H1 (cell line): ENCODE measurements around the gene COL5A3.

Experiments used
- EP300 ChIP-seq, 2 experiments: IDR thresholded peaks; 1 replicate in 1 of 2; 2 replicates in 1 of 2; pipeline ENCODE4 v1.6.1; 2011 to 2012; ENCODE audit warnings: low read depth in 2 of 2, low read length in 2 of 2, mild to moderate bottlenecking in 2 of 2, borderline replicate concordance in 1 of 2, inconsistent platforms in 1 of 2, moderate library complexity in 1 of 2
- POLR2A ChIP-seq, 2 experiments: IDR thresholded peaks; 1 replicate in 1 of 2; 2 replicates in 1 of 2; pipeline ENCODE4 v1.6.1; 2011; ENCODE audit warnings: low read depth in 2 of 2, low read length in 2 of 2, mild to moderate bottlenecking in 2 of 2; ENCODE audit errors: control extremely low read depth in 1 of 2
- RAD21 ChIP-seq, 2 experiments: IDR thresholded peaks in 1 of 2; conservative IDR thresholded peaks in 1 of 2; 2 replicates each; pipeline ENCODE4 v1.6.1; 2011; ENCODE audit warnings: low read depth in 2 of 2, low read length in 2 of 2, improper control_type of control experiment in 1 of 2, inconsistent platforms in 1 of 2, mild to moderate bottlenecking in 1 of 2, moderate library complexity in 1 of 2
- SP1 ChIP-seq: IDR thresholded peaks from 2 replicates; pipeline ENCODE4 v1.6.1; 2011; ENCODE audit warnings: low read depth, low read length
- TAF1 ChIP-seq: IDR thresholded peaks from 2 replicates; pipeline ENCODE4 v1.6.1; 2011; ENCODE audit warnings: mild to moderate bottlenecking, low read depth, low read length
- TF ChIP-seq, protein P1 (sequence below), 3 experiments: IDR thresholded peaks; 1 replicate in 2 of 3; 2 replicates in 1 of 3; pipeline versions ENCODE4 v1.5.1 to v1.6.1; 2011; ENCODE audit warnings: low read length in 3 of 3, mild to moderate bottlenecking in 3 of 3, inconsistent platforms in 2 of 3, low read depth in 1 of 3, moderate library complexity in 1 of 3; ENCODE audit not compliant: insufficient read depth in 1 of 3; ENCODE audit errors: control extremely low read depth in 1 of 3

GRCh38 chr19:9912551-9913236 lies 97.6 kb downstream of the COL5A3 start:
- TF ChIP-seq RAD21 (IDR thresholded peaks at IDR 0.05 in 1 of 2, conservative IDR thresholded peaks at IDR 0.05 in 1 of 2; ENCODE audit: low read depth in 2 of 2, low read length in 2 of 2) (no peak), POLR2A (IDR thresholded peaks at IDR 0.05; ENCODE audit: control extremely low read depth in 1 of 2, low read depth in 2 of 2, low read length in 2 of 2) (no peak), SP1 (no peak), TAF1 (no peak), EP300 (IDR thresholded peaks at IDR 0.05; ENCODE audit: borderline replicate concordance in 1 of 2, low read depth in 2 of 2, low read length in 2 of 2) (no peak)
- TF ChIP-seq, protein P1, sequence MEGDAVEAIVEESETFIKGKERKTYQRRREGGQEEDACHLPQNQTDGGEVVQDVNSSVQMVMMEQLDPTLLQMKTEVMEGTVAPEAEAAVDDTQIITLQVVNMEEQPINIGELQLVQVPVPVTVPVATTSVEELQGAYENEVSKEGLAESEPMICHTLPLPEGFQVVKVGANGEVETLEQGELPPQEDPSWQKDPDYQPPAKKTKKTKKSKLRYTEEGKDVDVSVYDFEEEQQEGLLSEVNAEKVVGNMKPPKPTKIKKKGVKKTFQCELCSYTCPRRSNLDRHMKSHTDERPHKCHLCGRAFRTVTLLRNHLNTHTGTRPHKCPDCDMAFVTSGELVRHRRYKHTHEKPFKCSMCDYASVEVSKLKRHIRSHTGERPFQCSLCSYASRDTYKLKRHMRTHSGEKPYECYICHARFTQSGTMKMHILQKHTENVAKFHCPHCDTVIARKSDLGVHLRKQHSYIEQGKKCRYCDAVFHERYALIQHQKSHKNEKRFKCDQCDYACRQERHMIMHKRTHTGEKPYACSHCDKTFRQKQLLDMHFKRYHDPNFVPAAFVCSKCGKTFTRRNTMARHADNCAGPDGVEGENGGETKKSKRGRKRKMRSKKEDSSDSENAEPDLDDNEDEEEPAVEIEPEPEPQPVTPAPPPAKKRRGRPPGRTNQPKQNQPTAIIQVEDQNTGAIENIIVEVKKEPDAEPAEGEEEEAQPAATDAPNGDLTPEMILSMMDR (IDR thresholded peaks at IDR 0.05; ENCODE audit: control extremely low read depth in 1 of 3, insufficient read depth in 1 of 3, low read depth in 1 of 3, low read length in 3 of 3): no peak
